HEK293 (cell line): ENCODE measurements around the gene SORBS2.

Experiments used
- CTCF ChIA-PET: fragments of 350-600 bp; formaldehyde crosslinking; extraction: SDS; loops from one replicate; lab custom pipeline; 2021; ENCODE audit warnings: antibody characterized with exemption; lab: Yijun Ruan, JAX
- POLR2A ChIA-PET: fragments of 300-600 bp; formaldehyde crosslinking; extraction: SDS; loops from one replicate; lab custom pipeline; 2020; ENCODE audit warnings: antibody characterized with exemption, inconsistent platforms; lab: Yijun Ruan, JAX
- H3K27ac ChIP-seq: fragments of 200-500 bp; sonication (Bioruptor generic); 2 replicates; pipeline ENCODE4 v1.5.1; 2014; ENCODE audit warnings: low read depth, low read length, control low read depth, inconsistent platforms; ENCODE audit errors: extremely low read depth
- H3K36me3 ChIP-seq, 2 experiments: fragments of 200-500 bp in 1 of 2; sonication (Bioruptor generic) in 1 of 2; 1 replicate in 1 of 2; 2 replicates in 1 of 2; pipeline ENCODE4 v1.5.1; 2014 to 2017; ENCODE audit warnings: inconsistent platforms in 2 of 2, low read length in 2 of 2; ENCODE audit not compliant: control insufficient read depth in 2 of 2, insufficient read depth in 1 of 2
- H3K4me1 ChIP-seq: fragments of 200-500 bp; sonication (Bioruptor generic); 2 replicates; pipeline ENCODE4 v1.5.1; 2014; ENCODE audit warnings: mild to moderate bottlenecking, low read length, inconsistent platforms; ENCODE audit not compliant: control insufficient read depth, insufficient read depth
- H3K4me3 ChIP-seq: 2 replicates; pipeline ENCODE4 v1.5.1; 2011; ENCODE audit warnings: low read depth, mild to moderate bottlenecking, control low read depth, low read length, moderate library complexity
- H3K9me3 ChIP-seq: fragments of 200-500 bp; sonication (Bioruptor generic); 2 replicates; pipeline ENCODE4 v1.5.1; 2014; ENCODE audit warnings: low read depth, low read length, inconsistent platforms; ENCODE audit not compliant: control insufficient read depth, insufficient read depth
- OSR2 ChIP-seq: fragments of 450-650 bp; formaldehyde crosslinking; IDR thresholded peaks from 2 replicates; pipeline ENCODE4 v1.5.1; 2016; ENCODE audit warnings: missing biosample characterization, missing genetic modification characterization
- ZFP37 ChIP-seq: fragments of 450-650 bp; formaldehyde crosslinking; IDR thresholded peaks from 2 replicates; pipeline ENCODE4 v1.5.1; 2016; ENCODE audit warnings: missing biosample characterization, missing genetic modification characterization
- ZNF221 ChIP-seq: fragments of 450-650 bp; formaldehyde crosslinking; IDR thresholded peaks from 2 replicates; pipeline ENCODE4 v1.5.1; 2017; ENCODE audit warnings: missing biosample characterization, missing genetic modification characterization, borderline replicate concordance
- ZNF239 ChIP-seq: fragments of 450-650 bp; formaldehyde crosslinking; IDR thresholded peaks from 2 replicates; pipeline ENCODE4 v1.5.1; 2016; ENCODE audit warnings: missing biosample characterization, missing genetic modification characterization
- ZNF335 ChIP-seq: fragments of 450-650 bp; formaldehyde crosslinking; conservative IDR thresholded peaks from 2 replicates; pipeline ENCODE4 v1.5.1; 2016; ENCODE audit warnings: missing biosample characterization, missing genetic modification characterization
- ZNF391 ChIP-seq: fragments of 450-650 bp; formaldehyde crosslinking; IDR thresholded peaks from 2 replicates; pipeline ENCODE4 v1.5.1; 2016; ENCODE audit warnings: low read depth, missing biosample characterization, missing genetic modification characterization, borderline replicate concordance
- ZNF394 ChIP-seq: fragments of 450-650 bp; formaldehyde crosslinking; IDR thresholded peaks from 2 replicates; pipeline ENCODE4 v1.5.1; 2016; ENCODE audit warnings: missing biosample characterization, missing genetic modification characterization, mild to moderate bottlenecking, moderate library complexity, borderline replicate concordance
- ZNF501 ChIP-seq: fragments of 450-650 bp; formaldehyde crosslinking; IDR thresholded peaks from 2 replicates; pipeline ENCODE4 v1.5.1; 2016; ENCODE audit warnings: missing biosample characterization, missing genetic modification characterization
- ZNF529 ChIP-seq: fragments of 450-650 bp; formaldehyde crosslinking; IDR thresholded peaks from 2 replicates; pipeline ENCODE4 v1.5.1; 2017; ENCODE audit warnings: missing genetic modification characterization, missing biosample characterization; ENCODE audit not compliant: insufficient replicate concordance
- ZNF549 ChIP-seq: fragments of 450-650 bp; IDR thresholded peaks from 2 replicates; pipeline ENCODE4 v1.5.1; 2018; ENCODE audit warnings: missing biosample characterization, missing genetic modification characterization, mild to moderate bottlenecking, inconsistent platforms, moderate library complexity
- ZNF600 ChIP-seq: fragments of 450-650 bp; formaldehyde crosslinking; IDR thresholded peaks from 2 replicates; pipeline ENCODE4 v1.5.1; 2016; ENCODE audit warnings: missing biosample characterization, missing genetic modification characterization
- ZNF626 ChIP-seq: fragments of 450-650 bp; sonication (Bioruptor Pico); formaldehyde crosslinking; IDR thresholded peaks from 2 replicates; pipeline ENCODE4 v1.5.1; 2018; ENCODE audit warnings: missing biosample characterization, missing genetic modification characterization, inconsistent platforms
- ZNF776 ChIP-seq: fragments of 450-650 bp; formaldehyde crosslinking; IDR thresholded peaks from 2 replicates; pipeline ENCODE4 v1.5.0; 2017; ENCODE audit warnings: missing biosample characterization, missing genetic modification characterization, borderline replicate concordance
- TF ChIP-seq, protein P1 (sequence below): fragments of 450-650 bp; formaldehyde crosslinking; conservative IDR thresholded peaks from 2 replicates; pipeline ENCODE4 v1.5.1; 2016; ENCODE audit warnings: low read depth, missing biosample characterization, missing genetic modification characterization
- TF ChIP-seq, protein P2 (sequence below): fragments of 450-650 bp; formaldehyde crosslinking; IDR thresholded peaks from 2 replicates; pipeline ENCODE4 v1.5.1; 2016; ENCODE audit warnings: missing biosample characterization, missing genetic modification characterization
- TF ChIP-seq, protein P3 (sequence below): fragments of 450-650 bp; formaldehyde crosslinking; IDR thresholded peaks from 2 replicates; pipeline ENCODE4 v1.5.1; 2016; ENCODE audit warnings: missing biosample characterization, missing genetic modification characterization
- TF ChIP-seq, protein P4 (sequence below): fragments of 450-650 bp; formaldehyde crosslinking; IDR thresholded peaks from 2 replicates; pipeline ENCODE4 v1.5.1; 2016; ENCODE audit warnings: missing biosample characterization, missing genetic modification characterization

Gene SORBS2

DNA sequence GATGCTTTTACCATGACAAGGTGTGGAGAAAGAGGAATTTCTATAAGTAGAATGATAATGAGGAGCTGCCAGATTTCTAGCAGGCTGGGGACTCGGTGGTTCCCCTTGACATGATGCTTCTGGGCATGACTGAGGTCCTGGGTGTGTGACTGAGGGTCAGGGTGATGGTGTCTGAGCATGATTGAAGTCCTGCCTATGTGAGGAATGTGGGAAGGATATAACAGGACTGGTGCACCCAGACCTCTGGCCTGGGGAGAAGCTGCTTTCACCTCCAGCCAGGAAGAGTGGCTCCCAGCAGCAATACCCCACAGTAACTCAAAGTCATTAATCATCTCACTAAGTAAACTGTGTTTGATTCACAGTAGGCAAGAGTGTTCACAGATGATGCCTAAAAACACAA, 17.4 kb downstream of the SORBS2 start (continued):
- TF ChIP-seq, protein P1, sequence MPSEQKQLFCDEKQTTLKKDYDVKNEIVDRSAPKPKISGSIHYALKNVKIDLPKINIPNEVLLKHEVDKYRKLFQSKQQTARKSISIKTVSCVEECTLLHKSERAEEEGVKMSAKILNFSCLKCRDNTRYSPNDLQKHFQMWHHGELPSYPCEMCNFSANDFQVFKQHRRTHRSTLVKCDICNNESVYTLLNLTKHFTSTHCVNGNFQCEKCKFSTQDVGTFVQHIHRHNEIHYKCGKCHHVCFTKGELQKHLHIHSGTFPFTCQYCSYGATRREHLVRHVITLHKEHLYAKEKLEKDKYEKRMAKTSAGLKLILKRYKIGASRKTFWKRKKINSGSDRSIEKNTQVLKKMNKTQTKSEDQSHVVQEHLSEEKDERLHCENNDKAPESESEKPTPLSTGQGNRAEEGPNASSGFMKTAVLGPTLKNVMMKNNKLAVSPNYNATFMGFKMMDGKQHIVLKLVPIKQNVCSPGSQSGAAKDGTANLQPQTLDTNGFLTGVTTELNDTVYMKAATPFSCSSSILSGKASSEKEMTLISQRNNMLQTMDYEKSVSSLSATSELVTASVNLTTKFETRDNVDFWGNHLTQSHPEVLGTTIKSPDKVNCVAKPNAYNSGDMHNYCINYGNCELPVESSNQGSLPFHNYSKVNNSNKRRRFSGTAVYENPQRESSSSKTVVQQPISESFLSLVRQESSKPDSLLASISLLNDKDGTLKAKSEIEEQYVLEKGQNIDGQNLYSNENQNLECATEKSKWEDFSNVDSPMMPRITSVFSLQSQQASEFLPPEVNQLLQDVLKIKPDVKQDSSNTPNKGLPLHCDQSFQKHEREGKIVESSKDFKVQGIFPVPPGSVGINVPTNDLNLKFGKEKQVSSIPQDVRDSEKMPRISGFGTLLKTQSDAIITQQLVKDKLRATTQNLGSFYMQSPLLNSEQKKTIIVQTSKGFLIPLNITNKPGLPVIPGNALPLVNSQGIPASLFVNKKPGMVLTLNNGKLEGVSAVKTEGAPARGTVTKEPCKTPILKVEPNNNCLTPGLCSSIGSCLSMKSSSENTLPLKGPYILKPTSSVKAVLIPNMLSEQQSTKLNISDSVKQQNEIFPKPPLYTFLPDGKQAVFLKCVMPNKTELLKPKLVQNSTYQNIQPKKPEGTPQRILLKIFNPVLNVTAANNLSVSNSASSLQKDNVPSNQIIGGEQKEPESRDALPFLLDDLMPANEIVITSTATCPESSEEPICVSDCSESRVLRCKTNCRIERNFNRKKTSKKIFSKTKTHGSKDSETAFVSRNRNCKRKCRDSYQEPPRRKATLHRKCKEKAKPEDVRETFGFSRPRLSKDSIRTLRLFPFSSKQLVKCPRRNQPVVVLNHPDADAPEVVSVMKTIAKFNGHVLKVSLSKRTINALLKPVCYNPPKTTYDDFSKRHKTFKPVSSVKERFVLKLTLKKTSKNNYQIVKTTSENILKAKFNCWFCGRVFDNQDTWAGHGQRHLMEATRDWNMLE (tag by site-specific recombination) = no peak
- TF ChIP-seq, protein P2, sequence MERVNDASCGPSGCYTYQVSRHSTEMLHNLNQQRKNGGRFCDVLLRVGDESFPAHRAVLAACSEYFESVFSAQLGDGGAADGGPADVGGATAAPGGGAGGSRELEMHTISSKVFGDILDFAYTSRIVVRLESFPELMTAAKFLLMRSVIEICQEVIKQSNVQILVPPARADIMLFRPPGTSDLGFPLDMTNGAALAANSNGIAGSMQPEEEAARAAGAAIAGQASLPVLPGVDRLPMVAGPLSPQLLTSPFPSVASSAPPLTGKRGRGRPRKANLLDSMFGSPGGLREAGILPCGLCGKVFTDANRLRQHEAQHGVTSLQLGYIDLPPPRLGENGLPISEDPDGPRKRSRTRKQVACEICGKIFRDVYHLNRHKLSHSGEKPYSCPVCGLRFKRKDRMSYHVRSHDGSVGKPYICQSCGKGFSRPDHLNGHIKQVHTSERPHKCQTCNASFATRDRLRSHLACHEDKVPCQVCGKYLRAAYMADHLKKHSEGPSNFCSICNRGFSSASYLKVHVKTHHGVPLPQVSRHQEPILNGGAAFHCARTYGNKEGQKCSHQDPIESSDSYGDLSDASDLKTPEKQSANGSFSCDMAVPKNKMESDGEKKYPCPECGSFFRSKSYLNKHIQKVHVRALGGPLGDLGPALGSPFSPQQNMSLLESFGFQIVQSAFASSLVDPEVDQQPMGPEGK (tag by site-specific recombination) = no peak

DNA sequence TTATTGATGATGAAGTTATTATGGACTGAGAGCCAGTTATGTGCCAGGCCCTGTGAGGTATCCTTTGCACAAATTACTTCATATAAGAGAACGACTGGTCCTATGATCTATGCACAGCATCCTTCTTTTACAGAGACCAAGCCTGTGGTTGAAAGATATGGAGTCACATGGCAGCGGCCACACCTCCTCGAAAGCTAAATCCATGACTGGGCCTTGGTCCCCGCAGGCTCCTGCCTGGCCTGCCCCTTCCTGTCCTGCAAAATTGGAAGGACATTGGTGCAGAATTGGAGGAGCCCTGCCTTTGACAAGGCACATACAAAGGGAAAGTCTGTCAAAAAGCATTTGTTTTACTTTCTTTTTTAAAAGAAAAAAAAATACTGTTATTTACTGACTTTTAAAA, 18.3 kb downstream of the SORBS2 start:
- Histone ChIP-seq H3K36me3 (no peaks in the 10 kb centered on the region), H3K27ac (no peak overlapping the region), H3K9me3 (no peaks in the 10 kb centered on the region), H3K4me1 (no peaks in the 10 kb centered on the region)
- CTCF ChIA-PET = no interaction called here
- TF ChIP-seq, protein P3, sequence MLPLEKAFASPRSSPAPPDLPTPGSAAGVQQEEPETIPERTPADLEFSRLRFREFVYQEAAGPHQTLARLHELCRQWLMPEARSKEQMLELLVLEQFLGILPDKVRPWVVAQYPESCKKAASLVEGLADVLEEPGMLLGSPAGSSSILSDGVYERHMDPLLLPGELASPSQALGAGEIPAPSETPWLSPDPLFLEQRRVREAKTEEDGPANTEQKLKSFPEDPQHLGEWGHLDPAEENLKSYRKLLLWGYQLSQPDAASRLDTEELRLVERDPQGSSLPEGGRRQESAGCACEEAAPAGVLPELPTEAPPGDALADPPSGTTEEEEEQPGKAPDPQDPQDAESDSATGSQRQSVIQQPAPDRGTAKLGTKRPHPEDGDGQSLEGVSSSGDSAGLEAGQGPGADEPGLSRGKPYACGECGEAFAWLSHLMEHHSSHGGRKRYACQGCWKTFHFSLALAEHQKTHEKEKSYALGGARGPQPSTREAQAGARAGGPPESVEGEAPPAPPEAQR (tag by site-specific recombination) = no peak
- TF ChIP-seq ZNF600 (tag by site-specific recombination) (no peak), ZNF529 (tag by site-specific recombination) (no peak), ZNF221 (no peak), ZNF239 (tag by site-specific recombination) (no peak), ZNF501 (tag by site-specific recombination) (no peak), ZNF394 (no peak), ZNF335 (tag by site-specific recombination) (no peak), ZFP37 (tag by site-specific recombination) (no peak), ZNF776 (tag by site-specific recombination) (no peak), ZNF549 (tag by site-specific recombination) (no peak), ZNF626 (tag by site-specific recombination) (no peak), ZNF391 (tag by site-specific recombination) (no peak), OSR2 (no peak)
- TF ChIP-seq, protein P4, sequence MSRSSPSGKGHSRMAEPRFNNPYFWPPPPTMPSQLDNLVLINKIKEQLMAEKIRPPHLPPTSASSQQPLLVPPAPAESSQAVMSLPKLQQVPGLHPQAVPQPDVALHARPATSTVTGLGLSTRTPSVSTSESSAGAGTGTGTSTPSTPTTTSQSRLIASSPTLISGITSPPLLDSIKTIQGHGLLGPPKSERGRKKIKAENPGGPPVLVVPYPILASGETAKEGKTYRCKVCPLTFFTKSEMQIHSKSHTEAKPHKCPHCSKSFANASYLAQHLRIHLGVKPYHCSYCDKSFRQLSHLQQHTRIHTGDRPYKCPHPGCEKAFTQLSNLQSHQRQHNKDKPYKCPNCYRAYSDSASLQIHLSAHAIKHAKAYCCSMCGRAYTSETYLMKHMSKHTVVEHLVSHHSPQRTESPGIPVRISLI = no peak
- TF ChIP-seq, all 188 proteins: peak for 0
- no peak overlapping the region for H3K4me3 ChIP-seq
- POLR2A ChIA-PET = no interaction called here
